H54 (cell line): Measurements from ENCODE around the gene OR51B6.
A peak's percentile ranks its signal among the peaks of the same experiment; 100 is the strongest.

Experiments
- DNase-seq: peaks from one replicate; pipeline ENCODE4 v3.0.0; 2011; ENCODE audit warnings: low spot score, mixed read lengths; ENCODE audit not compliant: insufficient read length
- FAIRE-seq: peaks from 3 replicates; lab custom pipeline; 2011; peaks lifted over from hg19 to GRCh38; lab: Jason Lieb, UNC
- POLR2A ChIP-seq: IDR thresholded peaks from 2 replicates; pipeline ENCODE4 v1.6.1; 2011; ENCODE audit warnings: low read depth, mild to moderate bottlenecking, low read length

OR51B6 gene

GRCh38 chr11:5380740-5381342 is 29.5 kb downstream of the OR51B6 start:
- TF ChIP-seq POLR2A = no peak
- peak; percentile 98 for FAIRE-seq
- peak; percentile 35 for DNase-seq

DNA sequence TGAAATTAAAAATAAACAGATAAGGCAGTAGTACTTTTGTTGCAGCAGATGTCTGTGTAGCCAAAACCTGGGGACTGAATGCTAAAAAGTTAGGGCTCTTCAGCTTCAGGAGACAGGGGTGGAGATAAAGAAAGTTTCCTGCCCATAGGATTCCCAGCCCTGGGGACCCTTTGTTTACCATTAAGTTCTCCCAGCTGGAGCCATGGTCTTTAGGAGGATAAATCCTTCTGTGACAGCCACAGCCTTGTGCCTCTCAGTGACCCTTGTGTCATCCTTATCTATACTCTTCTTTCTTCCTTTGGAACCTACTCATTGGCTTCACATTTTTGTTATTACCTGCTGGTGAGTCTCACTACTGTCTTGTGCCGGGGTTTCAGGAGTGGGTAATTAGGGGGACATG is 32.3 kb downstream of the OR51B6 start, which contains the start of gene OR51M1:
Gene OR51M1, plus strand, starts transcription at position 237 of the 400 bp plus-strand sequence. CDS start 5,587 bp downstream, outside the sequence.
- TF ChIP-seq POLR2A = no peak
- no peak for FAIRE-seq

DNA sequence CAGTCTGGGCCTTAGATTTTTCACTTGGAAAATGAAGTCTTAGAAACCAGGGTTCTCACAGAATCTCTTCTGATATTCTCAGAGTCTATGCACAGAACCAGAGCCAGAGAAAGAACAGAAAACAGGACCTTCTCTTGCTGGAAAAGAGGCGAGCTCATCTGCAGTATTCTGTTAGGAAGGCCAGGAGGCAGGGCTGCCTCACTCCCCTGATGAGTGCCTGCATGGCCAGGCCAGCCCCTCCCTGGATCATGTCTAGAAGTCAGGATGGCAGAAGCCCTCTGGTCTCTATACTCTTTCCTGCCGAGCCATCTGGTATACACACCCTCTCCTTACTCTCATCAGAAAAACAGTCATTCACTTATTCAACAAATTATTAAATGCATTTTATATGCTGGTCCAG is 33.0 kb downstream of the OR51B6 start:
- TF ChIP-seq POLR2A = no peak
- FAIRE-seq (no peak), DNase-seq (no peak)

More for the DNA sequence above, 32.3 kb downstream of the OR51B6 start, which contains the start of gene OR51M1:
- no peak for DNase-seq

DNA sequence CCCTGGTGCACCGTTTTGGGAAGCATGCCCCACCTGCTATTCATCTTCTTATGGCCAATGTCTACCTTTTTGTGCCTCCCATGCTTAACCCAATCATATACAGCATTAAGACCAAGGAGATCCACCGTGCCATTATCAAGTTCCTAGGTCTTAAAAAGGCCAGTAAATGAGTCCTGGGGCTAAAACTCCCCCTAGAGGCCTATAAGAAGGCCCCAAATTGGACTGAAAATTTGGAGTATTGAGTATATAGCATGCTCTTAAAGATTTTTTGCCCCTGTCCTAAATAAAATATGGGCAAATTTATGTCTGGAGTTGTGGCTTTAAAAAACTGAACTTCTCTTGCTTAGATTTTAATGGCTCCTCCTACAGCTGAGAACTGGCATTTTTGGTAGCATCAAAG is 38.9 kb downstream of the OR51B6 start:
- DNase-seq (no peak), FAIRE-seq (no peak)
- no peak for TF ChIP-seq POLR2A

DNA sequence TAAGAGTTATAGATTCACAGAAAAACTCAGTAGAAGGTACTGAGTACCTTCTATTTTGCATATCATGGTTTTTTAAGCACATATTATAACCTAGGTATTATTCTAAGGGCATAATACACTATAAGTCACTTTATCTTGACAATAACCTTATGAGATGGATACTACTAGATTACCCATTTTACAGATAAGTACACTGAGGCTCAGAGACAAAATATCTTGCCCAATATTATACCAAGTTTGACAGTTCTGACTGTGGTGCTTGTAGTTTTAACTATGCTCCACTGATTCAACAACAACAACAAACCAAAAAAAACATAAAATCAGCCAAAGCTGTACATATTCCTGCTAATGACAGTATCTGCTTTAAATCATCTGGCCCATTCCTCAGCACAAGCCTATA is 42.8 kb downstream of the OR51B6 start:
- FAIRE-seq = peak; percentile 74
- no peak for TF ChIP-seq POLR2A

GRCh38 chr11:5398936-5399335 is 47.6 kb downstream of the OR51B6 start:
- FAIRE-seq (peak; percentile 58), DNase-seq (no peak)
- TF ChIP-seq POLR2A = no peak

More for the DNA sequence above, 42.8 kb downstream of the OR51B6 start:
- no peak for DNase-seq
